Ascending aorta (tissue), 2 donors: ENCODE data around the gene STARD7. TPM values are rescaled to one million over a fixed set of nuclear protein-coding genes. Genes with fewer than 3 reads are reported as not detected.

Experiments
- DNase-seq, 2 donors: peaks; one replicate each; pipeline ENCODE4 v3.0.0-alpha.2; 2019; ENCODE audit warnings: low spot score in 2 of 2
- H3K27ac ChIP-seq, 2 donors: fragments of 200-600 bp; sonication (generic); one replicate each; pipeline ENCODE4 v1.5.1; 2016 to 2017; ENCODE audit warnings: mild to moderate bottlenecking in 1 of 2
- H3K27me3 ChIP-seq: fragments of 200-600 bp; sonication (generic); one replicate; pipeline ENCODE4 v1.5.1; 2017
- H3K36me3 ChIP-seq, 2 donors: fragments of 200-600 bp; sonication (generic); one replicate each; pipeline ENCODE4 v1.5.1; 2016
- H3K4me1 ChIP-seq, 2 donors: fragments of 200-600 bp; sonication (generic); one replicate each; pipeline ENCODE4 v1.5.1; 2016 to 2017; ENCODE audit warnings: mild to moderate bottlenecking in 1 of 2
- H3K4me3 ChIP-seq, 2 donors: fragments of 200-600 bp; sonication (generic); one replicate each; pipeline ENCODE4 v1.5.1; 2016 to 2017; ENCODE audit warnings: mild to moderate bottlenecking in 1 of 2
- H3K9me3 ChIP-seq, 2 donors: fragments of 200-600 bp; sonication (generic); one replicate each; pipeline ENCODE4 v1.5.1; 2016
- intact Hi-C: fragments of 100-400 bp; cut with DNase I; formaldehyde crosslinking; loops from one replicate; pipeline ENCODE4 v1.15.1; 2023
- total RNA-seq: library from RNA; depleted of rRNA; stranded (reverse); fragments of >200 nt; gene quantifications from one replicate; pipeline ENCODE4 v1.1.0, GENCODE V29; 2016
- TF ChIP-seq, protein P1 (sequence below), 3 experiments: fragments of 200-600 bp in 2 of 3; fragments of 450-650 bp in 1 of 3; sonication (generic) in 2 of 3; IDR thresholded peaks; one replicate each; pipeline ENCODE4 v1.5.1; 2016 to 2019; ENCODE audit warnings: antibody characterized with exemption in 3 of 3, mild to moderate bottlenecking in 1 of 3, moderate library complexity in 1 of 3

The STARD7 gene
- total RNA-seq, 1 donor from 2014 or later = 85.6 TPM

DNA sequence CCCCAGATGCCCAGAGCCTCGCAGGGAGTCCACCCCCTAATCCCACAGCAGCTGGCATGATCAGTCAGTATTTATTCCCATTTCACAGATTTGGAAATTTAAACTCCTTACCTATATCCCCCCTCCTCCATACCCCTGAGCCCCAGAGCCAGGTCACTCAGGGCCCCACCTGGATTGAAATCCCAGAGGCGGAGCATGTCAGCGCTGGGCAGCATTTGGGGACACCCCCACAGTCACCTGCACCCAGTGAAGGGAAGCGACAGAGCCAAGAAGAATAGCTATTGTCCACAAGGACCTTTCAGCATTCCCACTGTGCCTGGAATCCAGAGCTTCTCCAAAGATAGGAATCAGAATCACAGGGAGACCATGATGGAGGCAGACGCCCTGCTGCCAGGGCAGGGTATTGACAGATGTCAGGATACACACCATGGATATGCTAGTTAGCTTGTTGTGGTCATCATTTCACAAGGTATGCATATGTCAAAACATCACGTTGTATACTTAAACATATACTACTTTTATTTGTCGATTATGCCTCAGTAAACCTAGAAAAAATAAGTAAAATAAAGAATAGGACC is 69.4 kb downstream of the STARD7 start:
- H3K36me3 ChIP-seq = no peaks in the 10 kb centered on the region
- no peak overlapping the region for H3K27ac ChIP-seq
- no peak overlapping the region for H3K4me3 ChIP-seq
- TF ChIP-seq, protein P1, sequence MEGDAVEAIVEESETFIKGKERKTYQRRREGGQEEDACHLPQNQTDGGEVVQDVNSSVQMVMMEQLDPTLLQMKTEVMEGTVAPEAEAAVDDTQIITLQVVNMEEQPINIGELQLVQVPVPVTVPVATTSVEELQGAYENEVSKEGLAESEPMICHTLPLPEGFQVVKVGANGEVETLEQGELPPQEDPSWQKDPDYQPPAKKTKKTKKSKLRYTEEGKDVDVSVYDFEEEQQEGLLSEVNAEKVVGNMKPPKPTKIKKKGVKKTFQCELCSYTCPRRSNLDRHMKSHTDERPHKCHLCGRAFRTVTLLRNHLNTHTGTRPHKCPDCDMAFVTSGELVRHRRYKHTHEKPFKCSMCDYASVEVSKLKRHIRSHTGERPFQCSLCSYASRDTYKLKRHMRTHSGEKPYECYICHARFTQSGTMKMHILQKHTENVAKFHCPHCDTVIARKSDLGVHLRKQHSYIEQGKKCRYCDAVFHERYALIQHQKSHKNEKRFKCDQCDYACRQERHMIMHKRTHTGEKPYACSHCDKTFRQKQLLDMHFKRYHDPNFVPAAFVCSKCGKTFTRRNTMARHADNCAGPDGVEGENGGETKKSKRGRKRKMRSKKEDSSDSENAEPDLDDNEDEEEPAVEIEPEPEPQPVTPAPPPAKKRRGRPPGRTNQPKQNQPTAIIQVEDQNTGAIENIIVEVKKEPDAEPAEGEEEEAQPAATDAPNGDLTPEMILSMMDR (IDR thresholded peaks at IDR 0.05) = no peak
- H3K4me1 ChIP-seq = no peaks in the 10 kb centered on the region
- no peaks in the 10 kb centered on the region for H3K9me3 ChIP-seq
- no peak for DNase-seq
- no peaks in the 10 kb centered on the region for H3K27me3 ChIP-seq
- intact Hi-C loops = loop anchor here (1.0 kb wide), 1 partner anchor 35 kb away; no protein-coding TSS in a partner anchor

DNA sequence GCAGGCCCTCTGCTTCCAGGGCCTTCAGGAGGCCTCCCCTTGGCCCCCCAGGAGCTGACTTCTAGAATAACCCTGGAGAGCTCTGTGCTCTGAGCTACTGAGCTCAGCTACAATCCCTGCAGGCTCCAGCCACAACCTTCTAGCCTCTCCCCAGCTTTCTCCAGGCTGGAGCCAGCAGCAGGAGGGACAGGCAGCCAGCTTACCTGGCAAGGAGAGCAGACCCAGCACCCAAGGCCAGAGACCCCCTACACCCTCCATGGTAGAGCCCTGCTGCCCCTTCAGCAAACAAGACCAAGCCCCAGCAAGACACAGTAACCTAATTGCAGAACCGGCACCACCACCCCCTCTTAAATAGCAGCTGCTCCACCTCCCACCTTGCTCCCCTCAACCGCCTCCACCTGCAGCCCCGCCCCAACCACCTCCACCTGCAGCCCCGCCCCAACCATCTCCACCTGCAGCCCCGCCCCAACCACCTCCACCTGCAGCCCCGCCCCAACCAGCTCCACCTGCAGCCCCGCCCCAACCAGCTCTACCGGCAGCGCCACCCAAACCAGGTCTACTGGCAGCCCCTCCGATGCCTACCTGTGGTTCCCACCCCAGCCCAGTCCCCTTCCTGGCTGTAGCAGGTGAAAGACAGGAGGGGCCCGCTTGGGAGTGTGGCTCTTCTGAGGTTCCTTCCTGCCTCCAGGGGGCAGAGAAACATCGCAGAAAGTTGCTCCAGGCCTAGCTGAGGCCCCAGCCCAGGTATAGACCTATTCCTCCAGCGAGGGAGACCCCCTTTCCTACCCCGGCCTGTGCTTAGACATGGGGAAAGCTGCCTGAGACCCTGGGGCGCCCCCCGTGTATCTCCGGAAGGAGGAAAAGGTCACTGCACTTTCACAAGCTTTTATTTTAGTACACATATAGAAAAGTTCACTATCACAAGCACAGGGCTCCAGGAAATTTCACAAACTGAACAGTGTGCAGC is 70.2 kb downstream of the STARD7 start, which contains the start of gene ASTL:
Gene ASTL, minus strand, starts transcription at position 324 of the 967 bp plus-strand sequence. Its CDS starts 66 bp downstream, at position 258.
- no peak within 1 kb of the TSS for H3K27ac ChIP-seq
- H3K27me3 ChIP-seq = no peaks in the 10 kb centered on the region
- no peaks in the 10 kb centered on the region for H3K36me3 ChIP-seq
- intact Hi-C loops = loop anchor here (1.0 kb wide), 1 partner anchor 36 kb away; no protein-coding TSS in a partner anchor
- H3K4me1 ChIP-seq = no peaks in the 10 kb centered on the region
- no peaks in the 10 kb centered on the region for H3K9me3 ChIP-seq
- DNase-seq = no peak
- H3K4me3 ChIP-seq = no peak within 1 kb of the TSS
- TF ChIP-seq, protein P1 (IDR thresholded peaks at IDR 0.05) = peak; percentile 37 to 64 (median 50)

DNA sequence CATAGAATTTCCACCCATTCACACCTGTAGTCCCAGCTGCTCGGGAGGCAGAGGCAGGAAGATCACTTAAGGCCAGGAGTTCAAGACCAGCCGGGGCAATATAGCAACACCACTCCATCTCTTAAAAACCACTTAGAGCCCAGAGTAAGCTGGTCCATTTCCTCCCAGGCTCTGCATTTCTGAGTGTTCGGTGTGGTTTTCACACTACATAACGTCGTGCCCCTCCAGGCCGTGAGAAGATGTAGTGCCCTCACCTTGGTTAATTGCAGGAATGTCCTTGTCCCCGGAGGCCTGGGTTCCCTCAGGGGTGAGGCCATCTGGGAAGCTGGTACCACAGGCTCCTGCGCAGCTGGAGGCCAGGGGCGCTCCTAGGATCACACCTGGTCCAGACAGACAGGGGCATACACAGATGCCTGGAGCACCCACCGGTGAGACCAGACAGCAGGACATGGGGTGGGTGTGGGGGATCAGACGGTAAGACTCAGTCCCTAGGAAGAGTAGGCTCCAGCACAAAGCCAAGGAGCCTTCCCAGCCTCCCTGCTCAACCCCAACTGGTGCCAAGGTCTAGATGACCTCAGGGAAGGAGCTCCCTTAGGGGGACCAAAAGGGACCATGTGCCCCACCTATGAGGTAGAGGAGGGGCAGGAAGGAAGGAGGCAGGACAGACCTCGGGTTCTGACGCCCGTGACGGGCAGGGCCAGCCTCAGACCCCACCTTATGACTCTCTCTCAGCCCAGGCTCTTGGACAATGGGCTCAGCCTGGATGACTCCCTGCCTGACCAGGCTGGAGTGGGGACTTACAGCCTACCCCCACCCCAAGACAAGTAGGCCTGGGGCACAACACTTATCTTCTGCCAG is 71.1 kb downstream of the STARD7 start:
- no peak overlapping the region for H3K4me3 ChIP-seq
- H3K27ac ChIP-seq = no peak overlapping the region
- DNase-seq = no peak
- H3K9me3 ChIP-seq = no peaks in the 10 kb centered on the region
- H3K27me3 ChIP-seq = no peaks in the 10 kb centered on the region
- H3K4me1 ChIP-seq = no peaks in the 10 kb centered on the region
- intact Hi-C loops = no loop called here
- TF ChIP-seq, protein P1 (IDR thresholded peaks at IDR 0.05) = no peak
- H3K36me3 ChIP-seq = no peaks in the 10 kb centered on the region

DNA sequence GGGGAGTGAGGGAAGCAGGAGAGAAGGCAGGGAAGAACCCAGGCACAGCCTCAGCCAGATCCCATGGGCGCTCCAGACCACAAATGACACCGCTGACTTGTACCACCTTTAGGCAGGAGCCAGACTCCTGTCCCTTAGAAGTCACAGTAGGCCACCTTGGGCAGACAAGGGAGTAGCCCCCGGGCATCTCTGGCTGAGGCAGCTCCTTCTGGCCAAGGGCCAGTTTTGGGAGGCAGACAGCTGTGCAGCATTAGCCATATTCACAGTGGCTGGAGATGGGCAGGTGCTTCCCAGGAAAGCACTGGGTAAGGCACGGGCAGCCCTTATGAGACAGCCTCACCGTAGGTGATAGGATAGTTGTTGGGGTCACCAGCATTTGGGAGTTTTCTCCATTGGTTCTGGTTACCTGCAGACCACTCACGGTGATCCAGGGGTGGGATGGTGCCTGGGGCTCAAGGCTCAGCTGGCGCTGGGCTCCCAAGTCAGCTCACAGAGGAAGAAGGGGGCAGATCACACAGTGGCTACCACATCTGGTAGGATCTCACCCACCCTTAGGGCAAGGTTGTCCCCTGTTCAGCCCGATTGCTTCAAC is 72.4 kb downstream of the STARD7 start:
- Histone ChIP-seq H3K4me3 (no peak overlapping the region), H3K9me3 (no peaks in the 10 kb centered on the region), H3K27ac (no peak overlapping the region), H3K4me1 (no peaks in the 10 kb centered on the region), H3K27me3 (no peaks in the 10 kb centered on the region), H3K36me3 (no peaks in the 10 kb centered on the region)
- TF ChIP-seq, protein P1 (IDR thresholded peaks at IDR 0.05) = no peak
- no peak for DNase-seq
- intact Hi-C loops = no loop called here

DNA sequence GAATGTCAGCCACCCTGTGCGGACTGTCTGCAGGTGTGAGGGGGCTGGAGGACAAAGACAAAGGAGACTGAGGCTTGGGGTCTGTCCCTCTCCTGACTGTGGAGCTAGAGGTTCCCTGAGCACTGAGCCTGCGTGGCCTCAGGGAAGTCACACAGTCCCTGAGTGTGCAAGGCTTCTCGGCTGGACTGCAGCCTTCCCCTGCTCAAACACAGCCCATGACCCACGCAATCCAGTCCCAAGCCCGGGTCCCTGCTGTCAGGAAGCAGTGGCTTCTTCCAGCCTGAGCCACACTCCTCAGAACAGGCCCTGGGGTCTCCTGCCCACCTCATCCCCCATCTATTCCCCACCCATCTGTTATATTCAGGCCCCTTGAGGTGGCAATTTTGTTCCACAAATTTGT is 73.0 kb downstream of the STARD7 start:
- H3K27me3 ChIP-seq = no peaks in the 10 kb centered on the region
- H3K9me3 ChIP-seq = no peaks in the 10 kb centered on the region
- intact Hi-C loops = no loop called here
- H3K4me1 ChIP-seq = no peaks in the 10 kb centered on the region
- H3K4me3 ChIP-seq = no peak overlapping the region
- H3K36me3 ChIP-seq = no peaks in the 10 kb centered on the region
- TF ChIP-seq, protein P1 (IDR thresholded peaks at IDR 0.05) = no peak
- no peak overlapping the region for H3K27ac ChIP-seq
- DNase-seq = no peak
